ENCODE data around the gene RHBDL1.
A peak's percentile ranks its signal among the peaks of the same experiment; 100 is the strongest.
"Not testable (repeated sequence)": the region's sequence is repeated elsewhere in the genome, so short reads cannot be mapped to it uniquely, and the experiment has no call there.

RHBDL1 gene

DNA sequence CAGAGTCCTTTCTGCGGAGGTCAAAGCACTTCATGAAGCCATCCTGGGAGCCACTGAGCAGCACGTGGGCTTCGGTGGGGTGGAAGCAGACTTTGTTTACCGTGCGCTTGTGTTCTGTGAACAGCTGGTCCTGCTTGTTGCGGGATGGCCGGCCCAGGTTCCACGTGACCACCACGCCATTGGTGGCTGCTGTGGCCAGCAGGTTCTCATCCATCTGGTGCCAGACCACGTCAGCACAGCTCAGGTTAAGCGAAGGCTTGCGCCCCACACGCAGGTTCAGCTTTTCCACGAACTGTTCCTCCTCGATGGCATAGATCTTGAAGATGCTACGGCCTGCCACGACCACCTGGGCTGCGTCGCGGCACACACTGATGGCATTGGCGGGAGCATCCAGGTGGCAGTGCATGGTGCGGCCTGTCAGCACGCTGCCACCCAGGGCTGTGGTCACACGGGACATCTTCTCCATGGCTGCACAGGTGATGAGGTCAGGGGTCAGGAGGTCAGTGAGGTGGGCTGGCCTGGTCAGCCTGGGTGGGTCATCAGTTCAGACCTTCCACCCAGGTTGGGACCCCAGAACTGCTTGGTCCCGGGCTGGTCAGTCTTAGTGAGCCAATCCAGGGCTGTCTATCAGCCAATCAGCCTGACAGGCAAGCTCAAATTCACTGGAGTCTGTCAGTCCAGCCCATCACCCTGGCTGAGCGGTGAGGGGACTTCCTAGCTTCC is 13.9 kb downstream of the RHBDL1 start:
- DNase-seq: no peak

DNA sequence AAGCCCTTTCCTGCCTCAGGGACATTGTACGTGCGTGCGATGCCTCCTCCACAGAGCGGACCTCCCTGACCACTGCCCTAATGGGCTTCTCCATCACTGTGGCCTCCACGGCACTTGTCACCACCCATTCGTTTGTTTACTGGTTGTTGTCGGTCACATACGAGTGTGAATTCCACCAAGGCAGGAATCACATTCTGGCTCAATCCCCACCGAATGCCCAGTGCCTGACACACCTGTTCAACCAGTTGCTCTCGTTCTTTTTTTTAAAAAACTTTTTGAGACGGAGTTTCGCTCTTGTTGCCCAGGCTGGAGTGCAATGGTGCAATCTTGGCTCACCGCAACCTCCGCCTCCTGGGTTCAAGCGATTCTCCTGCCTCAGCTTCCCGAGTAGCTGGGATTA is 15.8 kb downstream of the RHBDL1 start:
- not testable (repeated sequence) for DNase-seq

GRCh38 chr16:692356-693108 is 17.1 kb downstream of the RHBDL1 start:
- no peak for DNase-seq

- no peak for DNase-seq
Measured at GRCh38 chr16:693364-693763, 17.9 kb downstream of the RHBDL1 start.

DNA sequence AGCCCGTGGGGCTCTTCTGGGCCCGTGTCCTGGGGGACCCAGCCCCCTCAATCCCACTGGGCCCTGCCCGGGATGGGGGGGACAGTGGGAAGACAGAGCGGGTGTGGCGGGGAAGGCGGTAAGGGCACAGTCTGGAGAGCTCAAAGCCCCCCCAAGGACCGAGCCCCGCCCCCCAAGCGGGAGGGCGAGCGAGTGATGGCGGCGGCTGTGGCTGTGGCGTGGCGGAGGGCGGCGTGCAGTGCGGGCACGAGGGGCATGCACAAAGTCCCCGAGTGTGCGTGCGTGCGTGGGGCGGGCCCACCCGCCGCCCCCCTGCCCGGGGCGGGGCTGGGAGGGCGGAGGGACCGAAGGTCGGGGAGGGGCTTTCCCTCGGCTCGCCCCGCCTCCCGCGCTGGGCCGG is 18.3 kb downstream of the RHBDL1 start:
- DNase-seq: no peak

GRCh38 chr16:694187-694862 is 18.9 kb downstream of the RHBDL1 start:
- DNase-seq: no peak

DNA sequence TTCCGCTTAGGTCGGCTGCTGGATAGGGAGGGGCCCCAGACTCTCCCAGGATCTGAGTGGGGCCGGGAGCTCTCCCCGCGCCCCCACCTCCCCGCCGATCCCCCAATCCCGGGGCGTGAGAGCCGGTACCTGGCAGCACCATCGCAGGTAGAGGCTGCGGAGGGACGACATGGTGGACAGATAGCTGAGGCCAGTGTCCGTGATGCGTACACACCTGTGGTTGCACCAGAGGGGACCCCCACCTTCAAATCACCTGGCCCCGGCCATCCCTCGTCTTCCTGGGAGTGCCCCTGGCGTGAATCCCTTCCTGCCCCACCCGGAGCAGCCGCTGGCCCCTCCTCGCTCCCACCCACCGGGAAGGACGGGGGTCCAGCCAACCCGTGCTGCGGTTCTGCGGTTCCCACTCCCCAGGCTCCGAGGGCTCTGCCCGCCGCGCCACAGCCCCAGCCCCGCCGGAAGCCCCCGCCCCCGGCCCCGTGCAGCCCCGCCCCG is 19.4 kb downstream of the RHBDL1 start:
- DNase-seq: no peak

DNA sequence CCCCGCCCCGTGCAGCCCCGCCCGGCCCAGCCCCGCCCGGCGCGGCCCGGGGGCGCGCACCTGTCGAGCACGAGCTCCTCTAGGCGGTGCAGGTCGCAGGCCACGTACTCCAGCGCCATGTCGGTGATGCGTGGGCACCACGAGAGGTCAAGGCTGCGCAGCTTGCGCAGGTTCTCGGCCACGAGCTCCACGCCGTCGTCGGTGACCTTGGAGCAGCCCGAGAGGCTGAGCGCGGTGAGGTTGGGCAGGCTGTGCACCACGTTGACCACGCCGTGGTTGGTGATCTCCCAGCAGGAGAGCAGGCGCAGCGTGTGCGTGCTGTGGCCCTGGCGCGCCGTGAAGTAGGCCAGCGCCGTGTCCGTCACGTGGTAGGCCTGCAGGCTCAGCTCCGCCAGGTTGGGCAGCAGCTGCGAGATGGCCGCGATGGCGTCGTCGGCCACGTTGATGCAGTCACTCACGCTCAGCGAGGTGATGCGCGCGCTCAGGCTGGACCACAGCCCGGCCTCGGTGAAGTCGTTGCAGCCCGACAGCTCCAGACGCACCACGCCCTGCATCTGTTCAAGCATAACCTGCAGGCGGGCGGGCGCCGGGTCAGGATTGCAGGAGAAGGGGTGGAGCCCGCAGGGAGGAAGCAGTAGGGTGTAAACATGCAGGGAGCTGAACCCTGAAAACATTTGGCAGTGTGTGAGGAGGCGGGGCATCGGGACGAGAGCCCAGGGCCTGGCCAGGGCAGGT is 20.1 kb downstream of the RHBDL1 start:
- peak; percentile 17 for DNase-seq

DNA sequence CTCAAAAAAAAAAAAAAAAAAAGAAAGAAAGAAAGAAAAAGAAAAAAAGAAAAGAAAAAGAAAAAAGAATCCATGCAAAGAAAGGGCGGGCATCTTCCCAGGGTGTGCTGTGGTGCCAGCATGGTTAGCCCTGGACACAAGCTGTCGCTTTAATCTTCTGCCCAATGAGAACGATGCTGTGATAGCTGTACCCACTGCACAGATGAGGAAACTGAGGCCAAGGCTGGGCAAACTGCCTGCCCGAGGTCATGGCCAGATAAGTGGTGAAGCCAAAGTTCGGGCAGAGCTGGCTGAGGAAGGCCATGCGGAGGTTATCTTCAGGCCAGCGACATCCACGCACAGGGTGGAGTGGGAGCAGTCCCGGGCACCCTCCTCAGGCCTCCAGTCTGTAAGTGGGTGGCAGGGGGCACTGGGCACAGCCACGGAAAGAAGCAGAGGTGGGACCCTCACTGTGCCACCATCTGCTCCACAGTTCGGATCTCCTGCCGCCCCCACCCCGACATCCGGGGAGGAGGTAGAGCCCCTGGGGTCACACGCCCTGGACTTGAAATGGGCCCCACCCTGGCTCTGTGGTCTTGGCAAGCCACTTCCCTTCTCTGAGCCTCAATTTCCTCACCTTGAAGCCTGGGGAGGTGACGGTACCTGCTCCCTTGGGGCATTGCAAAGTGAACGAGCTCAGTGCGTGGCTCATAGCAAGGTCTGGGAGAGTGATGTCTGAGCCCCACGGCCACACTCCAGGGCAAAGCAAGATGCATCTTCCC is 23.6 kb downstream of the RHBDL1 start:
- no peak for DNase-seq

GRCh38 chr16:700684-701584 is 25.5 kb downstream of the RHBDL1 start:
- DNase-seq: no peak

GRCh38 chr16:702341-702740 is 26.9 kb downstream of the RHBDL1 start:
- no peak for DNase-seq

DNA sequence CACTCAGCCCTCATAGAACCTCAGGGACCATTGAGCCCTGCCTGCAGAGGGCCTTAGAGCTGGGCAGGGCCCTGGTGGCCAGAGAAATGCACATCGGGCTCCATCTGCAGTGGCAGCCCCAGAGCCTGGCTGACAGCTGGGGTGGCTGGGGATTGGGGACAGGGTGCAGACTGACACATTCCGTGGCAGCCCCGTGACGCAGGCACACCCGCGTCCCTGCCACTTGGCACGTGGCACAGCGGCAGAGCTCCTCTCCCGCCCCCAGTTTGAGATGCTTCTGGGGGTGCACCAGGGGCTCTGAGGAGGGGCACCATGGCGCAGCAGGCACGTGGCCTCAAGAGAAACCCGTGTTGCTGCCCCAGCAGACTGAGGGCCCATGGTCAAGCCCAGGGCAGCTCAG is 27.9 kb downstream of the RHBDL1 start:
- DNase-seq: no peak

- no peak for DNase-seq
Measured at GRCh38 chr16:704047-704446, 28.6 kb downstream of the RHBDL1 start.

- DNase-seq: no peak
Measured at GRCh38 chr16:704552-705380, 29.3 kb downstream of the RHBDL1 start.

DNA sequence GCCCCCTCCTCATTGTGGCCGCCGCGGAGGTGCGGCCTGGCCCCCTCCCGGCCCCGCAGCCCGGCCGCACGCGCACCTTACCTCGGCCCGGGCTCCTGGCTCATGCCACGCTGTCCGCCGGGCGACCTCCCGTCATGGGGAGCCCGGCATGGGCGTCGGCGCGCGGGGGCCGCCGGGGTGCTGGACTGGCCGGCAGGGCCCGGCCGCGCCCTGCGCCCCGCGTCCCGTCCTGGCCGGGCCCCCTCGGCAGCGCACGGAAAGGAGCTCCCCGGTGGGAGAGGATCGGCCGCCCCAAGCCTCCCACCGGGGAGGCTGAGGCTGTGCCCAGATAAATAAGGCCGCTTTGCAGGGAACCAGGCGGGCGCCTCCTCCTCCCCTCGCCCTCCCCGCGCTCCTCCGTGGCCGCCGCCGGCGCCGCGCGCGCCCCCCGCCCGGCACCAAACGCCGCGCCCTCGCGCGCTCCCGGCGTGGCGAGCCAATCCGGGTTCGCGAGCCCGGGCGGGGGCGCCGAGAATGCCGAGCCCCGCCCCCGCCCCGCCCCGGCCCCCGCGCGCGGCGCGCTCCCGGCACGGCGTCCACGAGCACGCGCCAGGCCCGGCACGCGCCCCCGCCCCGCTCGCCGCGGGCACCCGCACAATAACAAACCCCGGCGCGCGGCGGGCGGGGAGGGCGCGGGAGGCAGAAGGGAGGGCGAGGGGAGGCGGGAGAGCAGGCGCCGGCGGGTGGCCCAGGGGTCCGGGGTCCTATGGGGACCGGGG is 30.1 kb downstream of the RHBDL1 start, which contains the start of gene FBXL16:
TSS of gene FBXL16 (minus strand) at position 371 of the 758 bp plus-strand sequence. CDS start 8,396 bp downstream, outside the sequence.
- DNase-seq: peak; percentile 79

DNA sequence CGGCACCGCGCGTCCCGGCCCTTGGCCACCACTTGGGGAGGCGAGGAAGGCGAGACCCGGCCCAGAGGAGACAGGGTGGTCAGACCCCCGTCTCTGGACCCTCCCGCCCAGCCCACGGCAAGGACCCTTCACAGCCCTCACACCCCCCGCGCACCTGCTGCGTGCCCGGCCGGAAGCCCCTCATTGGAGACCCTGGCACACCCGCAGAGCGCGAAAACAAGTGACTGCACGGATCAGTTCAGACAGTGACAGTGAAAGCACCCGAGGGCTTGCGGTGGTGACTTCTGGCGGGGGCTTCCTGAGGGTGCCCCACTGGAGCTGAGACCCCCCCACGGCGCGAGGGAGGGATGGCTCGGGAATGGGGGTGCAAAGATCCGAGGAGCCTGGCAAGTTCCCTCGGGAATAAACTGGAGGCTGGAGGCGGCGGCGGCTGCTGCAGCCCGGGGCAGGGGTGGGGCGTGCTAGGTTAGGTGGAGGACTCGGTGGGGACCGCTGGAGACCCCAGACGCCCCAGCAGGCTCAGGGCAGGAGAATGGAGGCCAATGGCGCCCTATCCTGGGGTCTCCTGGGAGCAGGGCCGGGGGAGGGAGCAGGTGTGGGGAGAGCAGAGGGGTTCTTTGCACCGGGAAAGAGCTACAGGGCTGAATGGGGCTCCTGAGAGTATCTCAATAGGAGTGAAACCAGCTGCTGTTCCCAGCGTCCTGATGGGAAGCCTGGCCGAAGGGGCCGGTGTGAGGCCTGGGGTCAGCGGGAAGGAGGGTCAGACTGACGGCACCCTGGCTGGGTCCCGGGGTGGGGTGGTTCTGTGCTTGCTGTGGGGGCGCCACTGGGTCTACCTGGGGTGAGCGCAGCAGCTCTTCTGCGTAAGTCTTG is 31.0 kb downstream of the RHBDL1 start:
- peak; percentile 43 for DNase-seq

DNA sequence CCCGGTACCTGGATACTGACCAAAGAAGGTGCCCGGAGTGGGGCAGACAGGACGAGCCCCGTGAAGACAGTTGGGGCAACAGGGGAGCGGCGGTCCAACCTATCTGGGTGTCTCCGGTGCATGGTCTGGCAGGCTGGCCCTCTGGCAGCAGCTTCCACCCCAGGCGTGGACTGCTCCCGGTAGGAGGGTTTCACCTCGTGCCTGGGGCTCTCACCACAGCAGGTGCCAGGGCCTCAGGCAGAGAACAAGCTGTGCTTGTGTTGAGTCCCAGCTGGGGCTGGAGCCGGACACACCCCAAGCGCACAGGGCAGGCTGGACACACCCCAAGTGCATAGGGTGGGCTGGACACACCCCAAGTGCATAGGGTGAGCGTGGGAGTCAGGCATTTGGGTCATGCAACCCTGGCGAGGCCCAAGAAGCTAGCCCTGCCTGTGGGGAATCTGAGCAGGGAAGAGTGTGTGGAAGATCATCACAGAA is 31.6 kb downstream of the RHBDL1 start:
- no peak for DNase-seq

DNA sequence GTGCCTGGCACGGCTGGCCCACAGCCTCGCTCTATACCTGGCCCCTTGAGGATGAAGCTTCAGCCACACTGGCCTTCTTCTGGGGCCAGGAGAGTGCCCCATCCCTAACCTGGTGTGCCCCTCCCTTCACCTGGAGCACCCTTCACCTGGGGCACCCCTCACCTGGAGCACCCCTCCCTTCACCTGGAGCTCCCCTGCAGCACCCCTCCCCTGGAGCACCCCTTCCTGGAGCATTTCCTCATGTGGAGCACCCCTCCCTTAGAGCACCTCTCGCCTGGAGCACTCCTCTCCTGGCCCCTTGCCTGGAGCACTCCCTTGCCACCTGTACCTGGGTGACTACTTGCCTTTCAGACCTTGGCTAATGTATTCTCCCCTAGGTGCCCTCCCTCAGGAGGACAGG is 32.5 kb downstream of the RHBDL1 start:
- no peak for DNase-seq

All from NCI-H1436 (cell line).